ENCODE measurements around the gene SMTN.
"Not testable (repeated sequence)": the region's sequence is repeated elsewhere in the genome, so short reads cannot be mapped to it uniquely, and the experiment has no call there.

SMTN gene

DNA sequence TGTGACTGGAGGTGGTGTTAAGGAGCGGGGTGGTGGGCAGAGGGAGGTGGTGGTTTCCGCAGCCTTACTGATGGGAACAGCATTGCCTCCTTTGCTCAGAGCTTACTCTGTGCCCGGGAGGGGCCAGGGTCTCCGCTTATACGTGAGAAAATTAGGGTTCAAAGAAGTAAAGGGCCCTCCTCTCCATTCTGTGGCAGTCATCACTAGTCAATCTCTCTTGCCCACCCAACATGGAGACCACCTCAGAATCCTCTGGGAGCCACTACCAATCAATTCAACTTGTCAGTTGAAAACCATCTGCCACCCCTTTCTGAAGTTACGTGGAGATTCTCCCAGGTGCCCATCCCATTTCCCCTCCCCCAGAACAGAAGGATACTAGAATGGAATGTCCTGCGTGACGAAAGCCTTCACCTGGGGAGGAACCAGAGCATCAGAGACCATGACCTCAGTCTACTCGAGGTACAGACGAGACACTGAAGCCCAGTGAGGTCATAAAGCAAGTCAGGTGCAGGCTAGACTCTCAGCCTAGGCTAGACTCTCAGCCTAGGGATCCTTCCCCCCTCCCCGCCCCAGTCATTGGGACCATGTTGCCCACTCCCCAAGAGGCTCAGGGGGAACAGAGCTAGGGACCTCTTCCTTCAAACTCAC lies 24.3 kb downstream of the SMTN start:
- peak overlapping the region in 1 of 2 donors; percentile 76 for H3K4me3 ChIP-seq (ENCODE audit: low read depth in 1 of 2, low read length in 2 of 2)
- peaks cover 13 to 20% of the 10 kb centered on the region in 2 donors for H3K4me1 ChIP-seq (ENCODE audit: control insufficient read depth in 1 of 2, insufficient read depth in 2 of 2, low read length in 2 of 2)
- no peak overlapping the region for H3K27ac ChIP-seq (ENCODE audit: low read depth, low read length)
- no peaks in the 10 kb centered on the region for H3K27me3 ChIP-seq (ENCODE audit: control insufficient read depth in 1 of 2, insufficient read depth in 2 of 2, low read length in 2 of 2)
- H3K9me3 ChIP-seq (ENCODE audit: control insufficient read depth in 1 of 2, low read length in 2 of 2): no peaks in the 10 kb centered on the region
- peak overlapping the region; percentile 66 for H3K9ac ChIP-seq (ENCODE audit: low read depth in 1 of 2, low read length in 2 of 2)
- peaks cover 6 to 30% of the 10 kb centered on the region in 2 donors for H3K36me3 ChIP-seq (ENCODE audit: control insufficient read depth in 1 of 2, insufficient read depth in 2 of 2, low read length in 2 of 2)

DNA sequence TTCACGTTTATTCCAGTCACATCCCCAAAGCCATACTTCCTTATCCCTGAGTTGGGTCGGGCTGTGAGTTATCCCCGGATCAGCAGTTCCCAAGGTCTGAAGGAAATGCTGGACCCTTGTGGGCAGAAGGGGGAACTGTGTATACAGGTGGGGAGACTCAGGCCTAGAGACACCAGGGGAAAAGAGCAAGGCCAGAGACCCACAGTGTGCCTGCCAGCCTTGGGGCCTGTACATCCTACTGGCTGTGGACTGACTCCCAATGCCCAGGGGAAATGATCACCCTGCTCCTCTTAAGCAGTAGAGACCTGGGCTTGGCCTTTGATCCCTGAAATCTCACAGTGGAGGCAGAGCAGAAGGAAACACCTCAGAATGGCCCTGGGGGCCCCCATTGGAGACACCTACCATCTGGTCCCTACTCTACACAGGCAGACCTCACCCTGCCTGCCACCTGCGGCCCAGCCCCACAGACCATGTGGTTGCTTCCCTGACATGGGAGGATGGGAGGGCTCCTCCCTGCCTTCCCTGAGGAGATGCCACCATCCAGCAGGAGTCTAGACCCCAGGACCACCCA lies 25.0 kb downstream of the SMTN start:
- Histone ChIP-seq H3K9ac (ENCODE audit: low read depth in 1 of 2, low read length in 2 of 2) (peak overlapping the region; percentile 66), H3K9me3 (ENCODE audit: control insufficient read depth in 1 of 2, low read length in 2 of 2) (no peaks in the 10 kb centered on the region), H3K36me3 (ENCODE audit: control insufficient read depth in 1 of 2, insufficient read depth in 2 of 2, low read length in 2 of 2) (peaks cover 6 to 23% of the 10 kb centered on the region in 2 donors), H3K4me3 (ENCODE audit: low read depth in 1 of 2, low read length in 2 of 2) (peak overlapping the region; percentile 74 to 76), H3K27me3 (ENCODE audit: control insufficient read depth in 1 of 2, insufficient read depth in 2 of 2, low read length in 2 of 2) (no peaks in the 10 kb centered on the region), H3K27ac (ENCODE audit: low read depth, low read length) (peak overlapping the region; percentile 91), H3K4me1 (ENCODE audit: control insufficient read depth in 1 of 2, insufficient read depth in 2 of 2, low read length in 2 of 2) (peaks cover 13 to 20% of the 10 kb centered on the region in 2 donors)

GRCh38 chr22:31106731-31107177 lies 25.6 kb downstream of the SMTN start:
- Histone ChIP-seq H3K4me1 (ENCODE audit: control insufficient read depth in 1 of 2, insufficient read depth in 2 of 2, low read length in 2 of 2) (peaks cover 13 to 20% of the 10 kb centered on the region in 2 donors), H3K36me3 (ENCODE audit: control insufficient read depth in 1 of 2, insufficient read depth in 2 of 2, low read length in 2 of 2) (peaks cover 5 to 18% of the 10 kb centered on the region in 2 donors), H3K27me3 (ENCODE audit: control insufficient read depth in 1 of 2, insufficient read depth in 2 of 2, low read length in 2 of 2) (no peaks in the 10 kb centered on the region), H3K27ac (ENCODE audit: low read depth, low read length) (peak overlapping the region; percentile 91), H3K9me3 (ENCODE audit: control insufficient read depth in 1 of 2, low read length in 2 of 2) (no peaks in the 10 kb centered on the region), H3K4me3 (ENCODE audit: low read depth in 1 of 2, low read length in 2 of 2) (peak overlapping the region; percentile 74 to 76), H3K9ac (ENCODE audit: low read depth in 1 of 2, low read length in 2 of 2) (peak overlapping the region; percentile 66)

DNA sequence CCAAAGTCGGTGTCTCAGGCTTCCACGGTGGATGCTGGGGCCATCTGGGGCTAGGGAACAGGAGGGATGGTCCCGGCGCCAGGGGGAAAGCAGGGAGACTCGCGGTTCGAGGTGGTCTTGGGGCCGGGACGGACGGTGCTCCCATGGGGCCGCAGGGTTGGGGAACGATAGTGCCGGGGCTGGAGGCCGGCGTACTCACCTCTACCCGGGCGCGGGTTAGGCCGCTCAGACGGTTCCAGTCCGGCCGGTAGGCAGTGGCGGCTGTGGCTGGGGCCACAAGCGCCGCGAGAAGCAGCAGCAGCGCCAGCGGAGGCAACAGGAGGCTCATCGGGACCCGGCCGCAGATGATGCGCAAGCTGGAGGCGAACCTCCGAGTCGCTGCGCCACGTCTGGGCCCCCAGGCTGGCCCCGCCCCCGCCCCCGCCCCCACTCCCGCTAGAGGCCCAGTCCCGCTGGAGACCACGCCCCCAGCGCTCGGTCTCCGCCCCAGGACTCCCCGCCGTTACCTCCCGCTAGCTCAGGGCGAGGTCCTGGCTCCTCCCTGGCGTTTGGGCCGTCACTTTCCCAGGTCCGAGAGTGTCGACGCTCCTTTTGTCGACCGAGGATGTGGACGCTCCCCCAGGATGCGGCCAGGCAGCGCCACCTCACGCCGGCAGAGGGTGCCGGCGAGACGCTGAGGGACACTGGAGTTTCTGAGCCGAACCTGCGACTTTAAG lies 26.2 kb downstream of the SMTN start, which contains the start of gene SELENOM:
Gene SELENOM (minus strand): TSS at position 391 of the 716 bp plus-strand sequence. CDS start 63 bp downstream, at position 328.
- Histone ChIP-seq H3K9ac (ENCODE audit: low read depth in 1 of 2, low read length in 2 of 2) (peak within 1 kb of the TSS; percentile 66), H3K9me3 (ENCODE audit: control insufficient read depth in 1 of 2, low read length in 2 of 2) (no peaks in the 10 kb centered on the region), H3K4me3 (ENCODE audit: low read depth in 1 of 2, low read length in 2 of 2) (peak within 1 kb of the TSS; percentile 74 to 76), H3K36me3 (ENCODE audit: control insufficient read depth in 1 of 2, insufficient read depth in 2 of 2, low read length in 2 of 2) (peaks cover 0 to 13% of the 10 kb centered on the region in 2 donors), H3K27ac (ENCODE audit: low read depth, low read length) (peak within 1 kb of the TSS; percentile 91), H3K27me3 (ENCODE audit: control insufficient read depth in 1 of 2, insufficient read depth in 2 of 2, low read length in 2 of 2) (no peaks in the 10 kb centered on the region), H3K4me1 (ENCODE audit: control insufficient read depth in 1 of 2, insufficient read depth in 2 of 2, low read length in 2 of 2) (peaks cover 13 to 20% of the 10 kb centered on the region in 2 donors)

- Histone ChIP-seq H3K36me3 (ENCODE audit: control insufficient read depth in 1 of 2, insufficient read depth in 2 of 2, low read length in 2 of 2) (peaks cover 0 to 8% of the 10 kb centered on the region in 2 donors), H3K9me3 (ENCODE audit: control insufficient read depth in 1 of 2, low read length in 2 of 2) (no peaks in the 10 kb centered on the region), H3K27me3 (ENCODE audit: control insufficient read depth in 1 of 2, insufficient read depth in 2 of 2, low read length in 2 of 2) (no peaks in the 10 kb centered on the region), H3K4me1 (ENCODE audit: control insufficient read depth in 1 of 2, insufficient read depth in 2 of 2, low read length in 2 of 2) (peaks cover 13 to 20% of the 10 kb centered on the region in 2 donors), H3K4me3 (ENCODE audit: low read depth in 1 of 2, low read length in 2 of 2) (peak overlapping the region; percentile 52 to 60), H3K27ac (ENCODE audit: low read depth, low read length) (no peak overlapping the region), H3K9ac (ENCODE audit: low read depth in 1 of 2, low read length in 2 of 2) (peak overlapping the region; percentile 21 to 56)
Observed at GRCh38 chr22:31107894-31108218, 26.7 kb downstream of the SMTN start.

GRCh38 chr22:31112547-31113091 lies 31.5 kb downstream of the SMTN start:
- H3K27ac ChIP-seq (ENCODE audit: low read depth, low read length); H3K9ac ChIP-seq (ENCODE audit: low read depth in 1 of 2, low read length in 2 of 2); H3K4me3 ChIP-seq (ENCODE audit: low read depth in 1 of 2, low read length in 2 of 2): not testable (repeated sequence)

GRCh38 chr22:31118046-31118820 lies 37.1 kb downstream of the SMTN start:
- no peaks in the 10 kb centered on the region for H3K36me3 ChIP-seq (ENCODE audit: control insufficient read depth in 1 of 2, insufficient read depth in 2 of 2, low read length in 2 of 2)
- H3K4me1 ChIP-seq (ENCODE audit: control insufficient read depth in 1 of 2, insufficient read depth in 2 of 2, low read length in 2 of 2): peaks cover 18 to 24% of the 10 kb centered on the region in 2 donors
- no peak overlapping the region for H3K27ac ChIP-seq (ENCODE audit: low read depth, low read length)
- H3K27me3 ChIP-seq (ENCODE audit: control insufficient read depth in 1 of 2, insufficient read depth in 2 of 2, low read length in 2 of 2): no peaks in the 10 kb centered on the region
- H3K9me3 ChIP-seq (ENCODE audit: control insufficient read depth in 1 of 2, low read length in 2 of 2): no peaks in the 10 kb centered on the region
- no peak overlapping the region for H3K4me3 ChIP-seq (ENCODE audit: low read depth in 1 of 2, low read length in 2 of 2)
- H3K9ac ChIP-seq (ENCODE audit: low read depth in 1 of 2, low read length in 2 of 2): no peak overlapping the region

More at GRCh38 chr22:31112547-31113091, 31.5 kb downstream of the SMTN start:
- not testable (repeated sequence) for H3K36me3 ChIP-seq (ENCODE audit: control insufficient read depth in 1 of 2, insufficient read depth in 2 of 2, low read length in 2 of 2); H3K9me3 ChIP-seq (ENCODE audit: control insufficient read depth in 1 of 2, low read length in 2 of 2); H3K4me1 ChIP-seq (ENCODE audit: control insufficient read depth in 1 of 2, insufficient read depth in 2 of 2, low read length in 2 of 2); H3K27me3 ChIP-seq (ENCODE audit: control insufficient read depth in 1 of 2, insufficient read depth in 2 of 2, low read length in 2 of 2)

- no peaks in the 10 kb centered on the region for H3K27me3 ChIP-seq (ENCODE audit: control insufficient read depth in 1 of 2, insufficient read depth in 2 of 2, low read length in 2 of 2)
- H3K4me3 ChIP-seq (ENCODE audit: low read depth in 1 of 2, low read length in 2 of 2): no peak overlapping the region
- H3K36me3 ChIP-seq (ENCODE audit: control insufficient read depth in 1 of 2, insufficient read depth in 2 of 2, low read length in 2 of 2): no peaks in the 10 kb centered on the region
- peaks cover 23 to 33% of the 10 kb centered on the region in 2 donors for H3K4me1 ChIP-seq (ENCODE audit: control insufficient read depth in 1 of 2, insufficient read depth in 2 of 2, low read length in 2 of 2)
- H3K27ac ChIP-seq (ENCODE audit: low read depth, low read length): no peak overlapping the region
- H3K9me3 ChIP-seq (ENCODE audit: control insufficient read depth in 1 of 2, low read length in 2 of 2): no peaks in the 10 kb centered on the region
- H3K9ac ChIP-seq (ENCODE audit: low read depth in 1 of 2, low read length in 2 of 2): no peak overlapping the region
Observed at GRCh38 chr22:31119026-31119717, 38.1 kb downstream of the SMTN start.

DNA sequence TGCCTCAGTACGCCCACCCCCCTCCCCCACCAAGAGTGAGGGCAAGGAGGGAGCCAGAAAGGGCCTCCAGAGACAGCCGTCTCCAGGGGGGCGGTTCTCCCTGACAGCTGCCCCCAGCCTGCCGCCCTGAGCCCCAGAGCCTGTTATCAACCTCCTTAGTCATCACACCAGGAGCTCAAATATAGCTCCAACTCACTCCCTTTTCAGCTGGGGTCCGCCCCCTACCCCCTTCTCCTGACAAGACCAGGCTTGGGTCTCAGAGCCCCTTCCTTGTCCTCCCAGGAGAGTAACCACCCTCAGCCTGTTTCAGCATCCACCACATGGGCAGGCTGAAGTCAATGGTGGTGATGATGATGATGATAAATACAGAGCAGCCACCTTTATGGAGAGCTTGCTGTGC lies 39.1 kb downstream of the SMTN start:
- Histone ChIP-seq H3K36me3 (ENCODE audit: control insufficient read depth in 1 of 2, insufficient read depth in 2 of 2, low read length in 2 of 2) (no peaks in the 10 kb centered on the region), H3K4me3 (ENCODE audit: low read depth in 1 of 2, low read length in 2 of 2) (no peak overlapping the region), H3K27me3 (ENCODE audit: control insufficient read depth in 1 of 2, insufficient read depth in 2 of 2, low read length in 2 of 2) (no peaks in the 10 kb centered on the region), H3K27ac (ENCODE audit: low read depth, low read length) (no peak overlapping the region), H3K9ac (ENCODE audit: low read depth in 1 of 2, low read length in 2 of 2) (no peak overlapping the region), H3K4me1 (ENCODE audit: control insufficient read depth in 1 of 2, insufficient read depth in 2 of 2, low read length in 2 of 2) (peaks cover 23 to 37% of the 10 kb centered on the region in 2 donors), H3K9me3 (ENCODE audit: control insufficient read depth in 1 of 2, low read length in 2 of 2) (no peaks in the 10 kb centered on the region)
